ENCODE results near the gene ZNF467. TPM values are rescaled to one million over a fixed set of nuclear protein-coding genes. Genes with fewer than 3 reads are reported as not detected.
A peak's percentile ranks its signal among the peaks of the same experiment; 100 is the strongest.

ZNF467 gene
- total and polyA plus RNA-seq, 11 donors: 2.6 to 9.5 (median 4.7) TPM

- H3K27me3 ChIP-seq: peaks cover 0 to 5% (median 0%) of the 10 kb centered on the region in 9 donors
- WGBS, 4 donors: 65 to 75% (median 71%) methylated on average over 18 of the region's 18 CpGs
- no peaks in the 10 kb centered on the region for H3K9me3 ChIP-seq
- H3K4me1 ChIP-seq: peaks cover 0 to 17% (median 4%) of the 10 kb centered on the region in 12 donors
- intact Hi-C loops (cut with DNase I): no loop called here
- no peak for ATAC-seq
- H3K36me3 ChIP-seq: no peaks in the 10 kb centered on the region
- TF ChIP-seq, protein P1, sequence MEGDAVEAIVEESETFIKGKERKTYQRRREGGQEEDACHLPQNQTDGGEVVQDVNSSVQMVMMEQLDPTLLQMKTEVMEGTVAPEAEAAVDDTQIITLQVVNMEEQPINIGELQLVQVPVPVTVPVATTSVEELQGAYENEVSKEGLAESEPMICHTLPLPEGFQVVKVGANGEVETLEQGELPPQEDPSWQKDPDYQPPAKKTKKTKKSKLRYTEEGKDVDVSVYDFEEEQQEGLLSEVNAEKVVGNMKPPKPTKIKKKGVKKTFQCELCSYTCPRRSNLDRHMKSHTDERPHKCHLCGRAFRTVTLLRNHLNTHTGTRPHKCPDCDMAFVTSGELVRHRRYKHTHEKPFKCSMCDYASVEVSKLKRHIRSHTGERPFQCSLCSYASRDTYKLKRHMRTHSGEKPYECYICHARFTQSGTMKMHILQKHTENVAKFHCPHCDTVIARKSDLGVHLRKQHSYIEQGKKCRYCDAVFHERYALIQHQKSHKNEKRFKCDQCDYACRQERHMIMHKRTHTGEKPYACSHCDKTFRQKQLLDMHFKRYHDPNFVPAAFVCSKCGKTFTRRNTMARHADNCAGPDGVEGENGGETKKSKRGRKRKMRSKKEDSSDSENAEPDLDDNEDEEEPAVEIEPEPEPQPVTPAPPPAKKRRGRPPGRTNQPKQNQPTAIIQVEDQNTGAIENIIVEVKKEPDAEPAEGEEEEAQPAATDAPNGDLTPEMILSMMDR (IDR thresholded peaks at IDR 0.05): no peak
- no peak for TF ChIP-seq POLR2A (IDR thresholded peaks at IDR 0.05)
- no peak overlapping the region for H3K27ac ChIP-seq
- peak in 1 of 5 donors; percentile 45 for DNase-seq
- no peak overlapping the region for H3K4me3 ChIP-seq
Measured at GRCh38 chr7:149782682-149783345, 9.4 kb upstream of the ZNF467 start.

- TF ChIP-seq, protein P1 (IDR thresholded peaks at IDR 0.05): no peak
- no peak for TF ChIP-seq POLR2A (IDR thresholded peaks at IDR 0.05)
- Histone ChIP-seq H3K36me3 (no peaks in the 10 kb centered on the region), H3K4me1 (peaks cover 0 to 14% (median 4%) of the 10 kb centered on the region in 12 donors), H3K27me3 (no peaks in the 10 kb centered on the region), H3K4me3 (no peak overlapping the region), H3K27ac (no peak overlapping the region), H3K9me3 (no peaks in the 10 kb centered on the region)
- WGBS, 4 donors: 95% methylated on average over 12 to 13 of the region's 13 CpGs
- DNase-seq: peak in 1 of 5 donors; percentile 29
- intact Hi-C loops (cut with DNase I): no loop called here
- no peak for ATAC-seq
Measured at GRCh38 chr7:149781921-149782320, 8.5 kb upstream of the ZNF467 start.

- intact Hi-C loops (cut with DNase I): no loop called here
- Histone ChIP-seq H3K4me1 (peaks cover 0 to 25% (median 13%) of the 10 kb centered on the region in 12 donors), H3K27me3 (no peaks in the 10 kb centered on the region), H3K4me3 (no peak overlapping the region), H3K27ac (no peak overlapping the region), H3K9me3 (no peaks in the 10 kb centered on the region), H3K36me3 (no peaks in the 10 kb centered on the region)
- WGBS, 4 donors: 82 to 89% (median 86%) methylated on average over 12 to 16 of the region's 16 CpGs
- ATAC-seq (no peak), DNase-seq (peak in 1 of 5 donors; percentile 29)
- TF ChIP-seq, protein P1 (IDR thresholded peaks at IDR 0.05): no peak
- no peak for TF ChIP-seq POLR2A (IDR thresholded peaks at IDR 0.05)
Measured at GRCh38 chr7:149780636-149781419, 7.4 kb upstream of the ZNF467 start.

GRCh38 chr7:149780056-149780455 lies 6.7 kb upstream of the ZNF467 start:
- DNase-seq: peak in 1 of 5 donors; percentile 55
- Histone ChIP-seq H3K4me1 (peaks cover 0 to 32% (median 16%) of the 10 kb centered on the region in 12 donors), H3K27me3 (no peaks in the 10 kb centered on the region), H3K36me3 (no peaks in the 10 kb centered on the region), H3K4me3 (no peak overlapping the region), H3K9me3 (no peaks in the 10 kb centered on the region), H3K27ac (no peak overlapping the region)
- 95 to 97% (median 96%) methylated on average over 13 to 17 of the region's 17 CpGs for WGBS, 4 donors
- intact Hi-C loops (cut with DNase I): no loop called here
- ATAC-seq: no peak
- TF ChIP-seq POLR2A (IDR thresholded peaks at IDR 0.05): no peak
- TF ChIP-seq, protein P1 (IDR thresholded peaks at IDR 0.05): no peak
